ENCODE results near the gene SWAP70. TPM values are rescaled to one million over a fixed set of nuclear protein-coding genes. Genes with fewer than 3 reads are reported as not detected.

The SWAP70 gene
- total and polyA plus RNA-seq, 2 of the 8 experiments (the other 6 are each of a cell fraction or from before 2014, with no cell fraction given) = 14.8 to 37.5 TPM

GRCh38 chr11:9680028-9680427 lies 16.2 kb downstream of the SWAP70 start:
- Histone ChIP-seq H3K4me1 (replicated peaks in 1 of 4; ENCODE audit: control insufficient read depth in 3 of 4, insufficient read depth in 4 of 4, low read length in 3 of 4) (peaks cover 1 to 19% (median 12%) of the 10 kb centered on the region in 4 experiments; a peak in 5 of 7 replicates), H3K9me3 (ENCODE audit: insufficient read depth in 2 of 2, low read depth in 1 of 2, low read length in 1 of 2) (no peaks in the 10 kb centered on the region), H3K4me3 (ENCODE audit: extremely low read depth in 1 of 4, insufficient read depth in 2 of 4, low read depth in 3 of 4, low read length in 4 of 4) (no peak overlapping the region), H2BK15ac (ENCODE audit: low read length) (no peak overlapping the region), H2AK5ac (ENCODE audit: low read depth, low read length) (no peak overlapping the region), H2BK20ac (ENCODE audit: low read length) (no peak overlapping the region), H2BK120ac (replicated peaks; ENCODE audit: low read depth, low read length) (no peak overlapping the region), H2BK5ac (ENCODE audit: low read depth, low read length) (no peak overlapping the region), H3K23me2 (ENCODE audit: low read depth, low read length) (peaks cover 4% of the 10 kb centered on the region; the same call in 1 of the 2 replicates), H3K79me2 (ENCODE audit: control insufficient read depth in 1 of 2, insufficient read depth in 2 of 2, low read length in 2 of 2) (peaks cover 10 to 78% of the 10 kb centered on the region in 2 experiments), H4K8ac (ENCODE audit: extremely low read depth, insufficient read depth, low read length) (no peak overlapping the region), H2BK12ac (ENCODE audit: low read depth, low read length) (no peak overlapping the region), H3K23ac (ENCODE audit: insufficient read length) (no peak overlapping the region), H2AFZ (ENCODE audit: low read length) (no peak overlapping the region), H3K14ac (ENCODE audit: insufficient read length) (no peak overlapping the region), H3K4me2 (ENCODE audit: insufficient read depth in 1 of 2, low read depth in 2 of 2, low read length in 2 of 2) (no peak overlapping the region), H3K56ac (replicated peaks; ENCODE audit: insufficient read length, low read depth, low read length) (no peak overlapping the region), H3K36me3 (ENCODE audit: control insufficient read depth in 2 of 4, insufficient read depth in 4 of 4, low read length in 3 of 4) (no peaks in the 10 kb centered on the region), H3K27ac (ENCODE audit: low read depth, low read length) (no peak overlapping the region), H3K9ac (replicated peaks in 1 of 4; ENCODE audit: extremely low read depth in 1 of 4, low read depth in 3 of 4, low read length in 3 of 4) (no peak overlapping the region), H3K18ac (ENCODE audit: extremely low read depth, low read length) (no peak overlapping the region), H3K4ac (replicated peaks; ENCODE audit: insufficient read length, low read depth, low read length) (no peak overlapping the region), H4K20me1 (replicated peaks in 1 of 2; ENCODE audit: control insufficient read depth in 1 of 2, insufficient read depth in 2 of 2, low read length in 2 of 2) (peaks cover 4 to 6% of the 10 kb centered on the region in 2 experiments), H4K5ac (ENCODE audit: insufficient read length, low read depth, low read length) (no peak overlapping the region), H3K79me1 (ENCODE audit: low read depth, low read length) (peaks cover 13% of the 10 kb centered on the region), H3K27me3 (replicated peaks in 1 of 4; ENCODE audit: control insufficient read depth in 3 of 4, extremely low read depth in 1 of 4, insufficient read depth in 3 of 4, low read length in 3 of 4) (no peaks in the 10 kb centered on the region), H4K91ac (replicated peaks; ENCODE audit: insufficient read length, low read length) (no peak overlapping the region)
- ChIA-PET POLR2A (ENCODE audit: partially characterized antibody) (no interaction called here), CTCF (ENCODE audit: partially characterized antibody) (interaction anchor here (1.2 kb wide), 1 partner anchor 69 kb away, joined by 3 read pairs; no protein-coding TSS in a partner anchor)
- WGBS, 2 experiments (ENCODE audit: extremely low coverage in 1 of 2, insufficient coverage in 1 of 2, insufficient read length in 1 of 2, insufficient replicate concordance in 2 of 2, low coverage in 1 of 2, low lambda C conversion rate in 2 of 2, missing lambda C conversion rate in 1 of 2) = 87% methylated on average over 4 of the region's 4 CpGs; no CpG with 5 or more reads in 1 of the 2 experiments
- FAIRE-seq (no peak), DNase-seq (ENCODE audit: low read depth in 1 of 2, low spot score in 2 of 2) (no peak)
- TF ChIP-seq JUND (IDR thresholded peaks at IDR 0.05; ENCODE audit: low read length) (no peak), KDM1A (IDR thresholded peaks at IDR 0.05; ENCODE audit: borderline replicate concordance, low read length) (no peak), TBP (IDR thresholded peaks at IDR 0.05; ENCODE audit: low read depth, low read length) (no peak), RNF2 (IDR thresholded peaks at IDR 0.05; ENCODE audit: borderline replicate concordance, low read depth, low read length, missing control alignments, poor library complexity, severe bottlenecking) (no peak), TAF7 (optimal IDR thresholded peaks at IDR 0.05; ENCODE audit: borderline replicate concordance, low read depth, low read length) (no peak), SP2 (IDR thresholded peaks at IDR 0.05; ENCODE audit: low read length) (no peak), MAX (IDR thresholded peaks at IDR 0.05) (no peak), TEAD4 (IDR thresholded peaks at IDR 0.05; ENCODE audit: low read depth, low read length) (no peak), HDAC2 (IDR thresholded peaks at IDR 0.05; ENCODE audit: borderline replicate concordance in 1 of 2, low read depth in 2 of 2, low read length in 2 of 2) (no peak), CREB1 (IDR thresholded peaks at IDR 0.05) (no peak), ZNF274 (IDR thresholded peaks at IDR 0.05; ENCODE audit: borderline replicate concordance, extremely low read depth, low read length) (no peak), ATF2 (IDR thresholded peaks at IDR 0.05; ENCODE audit: low read length) (no peak)
